Neutrophil (primary cell): ENCODE data around the gene UGT2B15.

ENCODE experiments used
- H3K27ac ChIP-seq: fragments of 200-600 bp; sonication (generic); 2 replicates; pipeline ENCODE4 v1.5.1; 2016; ENCODE audit warnings: mild to moderate bottlenecking, moderate library complexity
- H3K27me3 ChIP-seq: fragments of 200-600 bp; sonication (generic); 2 replicates; pipeline ENCODE4 v1.6.0; 2016; ENCODE audit warnings: mild to moderate bottlenecking
- H3K36me3 ChIP-seq: fragments of 200-600 bp; sonication (generic); 2 replicates; pipeline ENCODE4 v1.5.1; 2017
- H3K4me1 ChIP-seq, 2 experiments: fragments of 200-600 bp in 1 of 2; sonication (generic) in 1 of 2; 1 replicate in 1 of 2; 2 replicates in 1 of 2; pipeline versions ENCODE4 v1.5.1 to v1.6.1; 2013 to 2016; ENCODE audit warnings: low read depth in 1 of 2, low read length in 1 of 2, mild to moderate bottlenecking in 1 of 2, moderate library complexity in 1 of 2; ENCODE audit not compliant: control insufficient read depth in 1 of 2, insufficient read depth in 1 of 2
- H3K4me3 ChIP-seq, 2 experiments: fragments of 200-600 bp in 1 of 2; sonication (generic) in 1 of 2; 1 replicate in 1 of 2; 2 replicates in 1 of 2; pipeline ENCODE4 v1.5.1; 2013 to 2016; ENCODE audit warnings: low read depth in 1 of 2, low read length in 1 of 2, mild to moderate bottlenecking in 1 of 2, moderate library complexity in 1 of 2
- H3K9me3 ChIP-seq: fragments of 200-600 bp; sonication (generic); 2 replicates; pipeline ENCODE4 v1.5.1; 2016
- CTCF ChIP-seq: fragments of 200-600 bp; sonication (generic); IDR thresholded peaks from 2 replicates; pipeline ENCODE4 v1.5.1; 2016; ENCODE audit warnings: antibody characterized with exemption

The UGT2B15 gene

GRCh38 chr4:68617003-68617698, 53.3 kb downstream of the UGT2B15 start:
- Histone ChIP-seq H3K27ac (no peak overlapping the region), H3K4me3 (no peak overlapping the region), H3K9me3 (no peaks in the 10 kb centered on the region), H3K27me3 (no peaks in the 10 kb centered on the region), H3K36me3 (no peaks in the 10 kb centered on the region), H3K4me1 (no peaks in the 10 kb centered on the region)
- no peak for TF ChIP-seq CTCF

GRCh38 chr4:68615699-68616422, 54.6 kb downstream of the UGT2B15 start:
- H3K4me3 ChIP-seq = no peak overlapping the region
- H3K27me3 ChIP-seq = no peaks in the 10 kb centered on the region
- no peaks in the 10 kb centered on the region for H3K36me3 ChIP-seq
- no peaks in the 10 kb centered on the region for H3K9me3 ChIP-seq
- TF ChIP-seq CTCF = no peak
- no peak overlapping the region for H3K27ac ChIP-seq
- no peaks in the 10 kb centered on the region for H3K4me1 ChIP-seq

- TF ChIP-seq CTCF = no peak
- Histone ChIP-seq H3K4me1 (no peaks in the 10 kb centered on the region), H3K9me3 (no peaks in the 10 kb centered on the region), H3K36me3 (no peaks in the 10 kb centered on the region), H3K4me3 (no peak overlapping the region), H3K27me3 (no peaks in the 10 kb centered on the region), H3K27ac (no peak overlapping the region)
Measured at GRCh38 chr4:68613752-68614151, 56.7 kb downstream of the UGT2B15 start.

- Histone ChIP-seq H3K36me3 (no peaks in the 10 kb centered on the region), H3K27me3 (no peaks in the 10 kb centered on the region), H3K27ac (no peak overlapping the region), H3K4me1 (no peaks in the 10 kb centered on the region), H3K4me3 (no peak overlapping the region), H3K9me3 (no peaks in the 10 kb centered on the region)
- no peak for TF ChIP-seq CTCF
Measured at GRCh38 chr4:68606240-68606639, 64.2 kb downstream of the UGT2B15 start.

- no peak for TF ChIP-seq CTCF
- H3K9me3 ChIP-seq = no peaks in the 10 kb centered on the region
- no peaks in the 10 kb centered on the region for H3K36me3 ChIP-seq
Measured at GRCh38 chr4:68599150-68599549, 71.3 kb downstream of the UGT2B15 start.

More at GRCh38 chr4:68599150-68599549, 71.3 kb downstream of the UGT2B15 start:
- H3K4me3 ChIP-seq = no peak overlapping the region
- no peaks in the 10 kb centered on the region for H3K4me1 ChIP-seq
- H3K27ac ChIP-seq = no peak overlapping the region
- no peaks in the 10 kb centered on the region for H3K27me3 ChIP-seq
